Prostate gland (tissue), 2 donors: Measurements from ENCODE around the gene EHMT1.

Experiments
- POLR2A ChIP-seq: fragments of 450-650 bp; IDR thresholded peaks from one replicate; pipeline ENCODE4 v1.6.1; 2016; ENCODE audit warnings: antibody characterized with exemption, mild to moderate bottlenecking
- POLR2AphosphoS5 ChIP-seq: sonication (generic); formaldehyde crosslinking; IDR thresholded peaks from one replicate; pipeline ENCODE4 v1.6.1; 2017; ENCODE audit warnings: antibody characterized with exemption
- TF ChIP-seq, protein P1 (sequence below), 4 experiments: fragments of 200-600 bp in 2 of 4; fragments of 450-650 bp in 2 of 4; sonication (generic) in 2 of 4; IDR thresholded peaks; 1 replicate in 3 of 4; 2 replicates in 1 of 4; pipeline ENCODE4 v1.5.1; 2016 to 2019; ENCODE audit warnings: antibody characterized with exemption in 4 of 4, mild to moderate bottlenecking in 2 of 4, moderate library complexity in 2 of 4

- no peak for TF ChIP-seq POLR2AphosphoS5
- TF ChIP-seq, protein P1, sequence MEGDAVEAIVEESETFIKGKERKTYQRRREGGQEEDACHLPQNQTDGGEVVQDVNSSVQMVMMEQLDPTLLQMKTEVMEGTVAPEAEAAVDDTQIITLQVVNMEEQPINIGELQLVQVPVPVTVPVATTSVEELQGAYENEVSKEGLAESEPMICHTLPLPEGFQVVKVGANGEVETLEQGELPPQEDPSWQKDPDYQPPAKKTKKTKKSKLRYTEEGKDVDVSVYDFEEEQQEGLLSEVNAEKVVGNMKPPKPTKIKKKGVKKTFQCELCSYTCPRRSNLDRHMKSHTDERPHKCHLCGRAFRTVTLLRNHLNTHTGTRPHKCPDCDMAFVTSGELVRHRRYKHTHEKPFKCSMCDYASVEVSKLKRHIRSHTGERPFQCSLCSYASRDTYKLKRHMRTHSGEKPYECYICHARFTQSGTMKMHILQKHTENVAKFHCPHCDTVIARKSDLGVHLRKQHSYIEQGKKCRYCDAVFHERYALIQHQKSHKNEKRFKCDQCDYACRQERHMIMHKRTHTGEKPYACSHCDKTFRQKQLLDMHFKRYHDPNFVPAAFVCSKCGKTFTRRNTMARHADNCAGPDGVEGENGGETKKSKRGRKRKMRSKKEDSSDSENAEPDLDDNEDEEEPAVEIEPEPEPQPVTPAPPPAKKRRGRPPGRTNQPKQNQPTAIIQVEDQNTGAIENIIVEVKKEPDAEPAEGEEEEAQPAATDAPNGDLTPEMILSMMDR (IDR thresholded peaks at IDR 0.05): no peak
- TF ChIP-seq POLR2A: no peak
These were observed 134.5 kb downstream of the EHMT1 start for GRCh38 chr9:137753192-137753765.
